ENCODE data around the gene DCP1B.

DCP1B gene

GRCh38 chr12:2009623-2010022 is 5.4 kb upstream of the DCP1B start:
- Histone ChIP-seq H3K36me3 (no peaks in the 10 kb centered on the region), H3K27me3 (ENCODE audit: insufficient read depth, low read depth, severe bottlenecking) (no peaks in the 10 kb centered on the region), H3K27ac (no peak overlapping the region), H3K4me3 (ENCODE audit: low read depth, low read length) (no peak overlapping the region), H3K9me3 (ENCODE audit: severe bottlenecking) (peaks cover 7% of the 10 kb centered on the region)
- DNase-seq = no peak
- TF ChIP-seq CTCF (IDR thresholded peaks at IDR 0.05; ENCODE audit: low read depth, low read length) = peak; percentile 25; the same call in 1 of the 2 replicates

GRCh38 chr12:2008677-2009076 is 4.4 kb upstream of the DCP1B start:
- no peak for TF ChIP-seq CTCF (IDR thresholded peaks at IDR 0.05; ENCODE audit: low read depth, low read length)
- no peak for DNase-seq
- peaks cover 7% of the 10 kb centered on the region for H3K9me3 ChIP-seq (ENCODE audit: severe bottlenecking)
- no peaks in the 10 kb centered on the region; the same call in 1 of the 2 replicates for H3K36me3 ChIP-seq
- H3K27me3 ChIP-seq (ENCODE audit: insufficient read depth, low read depth, severe bottlenecking) = no peaks in the 10 kb centered on the region
- H3K27ac ChIP-seq = no peak overlapping the region
- no peak overlapping the region for H3K4me3 ChIP-seq (ENCODE audit: low read depth, low read length)

GRCh38 chr12:2003676-2004112 is 563 bp downstream of the DCP1B start:
- no peaks in the 10 kb centered on the region; the same call in 1 of the 2 replicates for H3K36me3 ChIP-seq
- H3K4me3 ChIP-seq (ENCODE audit: low read depth, low read length) = peak overlapping the region; percentile 97
- no peaks in the 10 kb centered on the region for H3K27me3 ChIP-seq (ENCODE audit: insufficient read depth, low read depth, severe bottlenecking)
- TF ChIP-seq CTCF (IDR thresholded peaks at IDR 0.05; ENCODE audit: low read depth, low read length) = no peak
- peaks cover 7% of the 10 kb centered on the region for H3K9me3 ChIP-seq (ENCODE audit: severe bottlenecking)
- H3K27ac ChIP-seq = peak overlapping the region; percentile 97
- no peak for DNase-seq

- H3K27me3 ChIP-seq (ENCODE audit: insufficient read depth, low read depth, severe bottlenecking) = no peaks in the 10 kb centered on the region
- DNase-seq = no peak
- peaks cover 16% of the 10 kb centered on the region for H3K36me3 ChIP-seq
- no peak overlapping the region for H3K27ac ChIP-seq
- H3K4me3 ChIP-seq (ENCODE audit: low read depth, low read length) = no peak overlapping the region
- no peak for TF ChIP-seq CTCF (IDR thresholded peaks at IDR 0.05; ENCODE audit: low read depth, low read length)
- H3K9me3 ChIP-seq (ENCODE audit: severe bottlenecking) = no peaks in the 10 kb centered on the region
Measured at GRCh38 chr12:1995205-1995896, 8.9 kb downstream of the DCP1B start.

- Histone ChIP-seq H3K27me3 (ENCODE audit: insufficient read depth, low read depth, severe bottlenecking) (no peaks in the 10 kb centered on the region), H3K4me3 (ENCODE audit: low read depth, low read length) (no peak overlapping the region), H3K9me3 (ENCODE audit: severe bottlenecking) (no peaks in the 10 kb centered on the region), H3K27ac (no peak overlapping the region), H3K36me3 (peaks cover 22% of the 10 kb centered on the region)
- no peak for TF ChIP-seq CTCF (IDR thresholded peaks at IDR 0.05; ENCODE audit: low read depth, low read length)
- DNase-seq = no peak
Measured at GRCh38 chr12:1994429-1995143, 9.7 kb downstream of the DCP1B start.
